A673 (cell line): Measurements from ENCODE around the gene XPOT. TPM values are rescaled to one million over a fixed set of nuclear protein-coding genes. Genes with fewer than 3 reads are reported as not detected.
A peak's percentile ranks its signal among the peaks of the same experiment; 100 is the strongest.

Source experiments
- BruUV-seq: library from RNA; stranded (reverse); fragments of 400-500 nt; replicated peaks from 2 replicates; lab custom pipeline; 2021; lab: Mats Ljungman, UMichigan
- CTCF ChIA-PET: fragments of 300-600 bp; sonication (Branson Sonifier 250); formaldehyde crosslinking; loops from one replicate; lab custom pipeline; 2022; ENCODE audit warnings: antibody characterized with exemption; lab: Charles Lee
- POLR2A ChIA-PET: fragments of 300-600 bp; sonication (Branson Sonifier 250); formaldehyde crosslinking; loops from one replicate; lab custom pipeline; 2022; ENCODE audit warnings: antibody characterized with exemption; ENCODE audit not compliant: low non-redundant PET; lab: Charles Lee
- DNase-seq: peaks from one replicate; pipeline ENCODE4 v3.0.0-alpha.2; 2015; ENCODE audit warnings: low spot score
- H3K27ac ChIP-seq: fragments of 200-600 bp; sonication (generic); 2 replicates; pipeline ENCODE4 v1.5.1; 2016; ENCODE audit warnings: mixed run types, low read depth, mild to moderate bottlenecking, mixed read lengths, antibody characterized with exemption, low read length; ENCODE audit not compliant: poor library complexity, severe bottlenecking
- H3K27me3 ChIP-seq: fragments of 200-600 bp; sonication (generic); replicated peaks from 2 replicates; pipeline ENCODE4 v1.6.1; 2017; ENCODE audit warnings: mixed run types, low read depth, mild to moderate bottlenecking, mixed read lengths, antibody characterized with exemption, low read length; ENCODE audit not compliant: insufficient read depth, poor library complexity
- H3K36me3 ChIP-seq: fragments of 200-600 bp; sonication (generic); 2 replicates; pipeline ENCODE4 v1.6.1; 2016; ENCODE audit warnings: mixed run types, mild to moderate bottlenecking, mixed read lengths, antibody characterized with exemption, low read length; ENCODE audit not compliant: insufficient read depth, poor library complexity, severe bottlenecking
- H3K4me1 ChIP-seq: fragments of 200-600 bp; sonication (generic); 2 replicates; pipeline ENCODE4 v1.6.1; 2017; ENCODE audit warnings: mixed run types, mild to moderate bottlenecking, mixed read lengths, antibody characterized with exemption, low read length; ENCODE audit not compliant: insufficient read depth, poor library complexity, severe bottlenecking
- H3K4me3 ChIP-seq: fragments of 200-600 bp; sonication (generic); 2 replicates; pipeline ENCODE4 v1.5.1; 2016; ENCODE audit warnings: low read depth, mixed run types, mild to moderate bottlenecking, mixed read lengths, low read length; ENCODE audit not compliant: poor library complexity, severe bottlenecking
- H3K9me3 ChIP-seq: fragments of 200-600 bp; sonication (generic); 2 replicates; pipeline ENCODE4 v1.6.1; 2016; ENCODE audit warnings: mixed run types, low read depth, mild to moderate bottlenecking, mixed read lengths, antibody characterized with exemption, low read length; ENCODE audit not compliant: poor library complexity, severe bottlenecking
- EZH2 ChIP-seq: fragments of 200-600 bp; sonication (generic); IDR thresholded peaks from 2 replicates; pipeline ENCODE4 v1.6.1; 2017; ENCODE audit warnings: borderline replicate concordance, low read depth, mild to moderate bottlenecking, mixed read lengths, antibody characterized with exemption, low read length; ENCODE audit not compliant: poor library complexity, severe bottlenecking
- intact Hi-C: fragments of 100-400 bp; cut with micrococcal nuclease; formaldehyde crosslinking; loops from one replicate; pipeline ENCODE4 v1.10.0; 2022; ENCODE audit not compliant: unreplicated experiment
- total RNA-seq: library from RNA; stranded (reverse); gene quantifications from 2 replicates; pipeline ENCODE4 v1.2.3, GENCODE V29; 2021
- TF ChIP-seq, protein P1 (sequence below): fragments of 300-800, 200-600 bp; sonication (generic); conservative IDR thresholded peaks from 2 replicates; pipeline ENCODE4 v1.5.1; 2017; ENCODE audit warnings: low read depth, mild to moderate bottlenecking, antibody characterized with exemption, low read length, moderate library complexity, mixed read lengths

XPOT gene
- total RNA-seq, 1 experiment from 2014 or later = 192 TPM

DNA sequence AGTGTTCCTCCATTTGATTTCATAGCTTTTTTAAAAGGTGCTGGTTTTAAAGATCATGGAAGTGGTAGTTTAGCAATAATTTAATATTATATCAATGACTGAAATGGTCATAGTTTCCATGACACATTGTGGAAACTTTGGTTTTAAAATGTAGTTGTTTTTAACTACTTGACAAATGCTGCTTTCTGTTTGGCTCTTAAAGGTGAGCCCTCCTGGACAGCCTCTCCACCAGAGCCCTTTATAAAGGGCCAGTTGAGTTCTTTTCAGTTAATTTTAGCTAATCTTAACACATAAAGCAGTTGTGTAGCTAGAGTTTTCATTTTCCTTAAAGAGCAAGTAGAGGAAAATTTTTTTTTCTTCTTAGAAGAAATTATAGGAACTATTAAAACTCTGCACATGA, 14.0 kb downstream of the XPOT start:
- ChIA-PET POLR2A (no interaction called here), CTCF (no interaction called here)
- no peaks in the 10 kb centered on the region for H3K27me3 ChIP-seq
- no peak overlapping the region for H3K27ac ChIP-seq
- no peak overlapping the region for H3K4me3 ChIP-seq
- no TSS peak for BruUV-seq
- no peaks in the 10 kb centered on the region for H3K4me1 ChIP-seq
- H3K9me3 ChIP-seq = no peaks in the 10 kb centered on the region
- peaks cover 96% of the 10 kb centered on the region for H3K36me3 ChIP-seq
- intact Hi-C loops = no loop called here
- DNase-seq = no peak
- TF ChIP-seq, protein P1, sequence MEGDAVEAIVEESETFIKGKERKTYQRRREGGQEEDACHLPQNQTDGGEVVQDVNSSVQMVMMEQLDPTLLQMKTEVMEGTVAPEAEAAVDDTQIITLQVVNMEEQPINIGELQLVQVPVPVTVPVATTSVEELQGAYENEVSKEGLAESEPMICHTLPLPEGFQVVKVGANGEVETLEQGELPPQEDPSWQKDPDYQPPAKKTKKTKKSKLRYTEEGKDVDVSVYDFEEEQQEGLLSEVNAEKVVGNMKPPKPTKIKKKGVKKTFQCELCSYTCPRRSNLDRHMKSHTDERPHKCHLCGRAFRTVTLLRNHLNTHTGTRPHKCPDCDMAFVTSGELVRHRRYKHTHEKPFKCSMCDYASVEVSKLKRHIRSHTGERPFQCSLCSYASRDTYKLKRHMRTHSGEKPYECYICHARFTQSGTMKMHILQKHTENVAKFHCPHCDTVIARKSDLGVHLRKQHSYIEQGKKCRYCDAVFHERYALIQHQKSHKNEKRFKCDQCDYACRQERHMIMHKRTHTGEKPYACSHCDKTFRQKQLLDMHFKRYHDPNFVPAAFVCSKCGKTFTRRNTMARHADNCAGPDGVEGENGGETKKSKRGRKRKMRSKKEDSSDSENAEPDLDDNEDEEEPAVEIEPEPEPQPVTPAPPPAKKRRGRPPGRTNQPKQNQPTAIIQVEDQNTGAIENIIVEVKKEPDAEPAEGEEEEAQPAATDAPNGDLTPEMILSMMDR = no peak
- no peak for TF ChIP-seq EZH2

DNA sequence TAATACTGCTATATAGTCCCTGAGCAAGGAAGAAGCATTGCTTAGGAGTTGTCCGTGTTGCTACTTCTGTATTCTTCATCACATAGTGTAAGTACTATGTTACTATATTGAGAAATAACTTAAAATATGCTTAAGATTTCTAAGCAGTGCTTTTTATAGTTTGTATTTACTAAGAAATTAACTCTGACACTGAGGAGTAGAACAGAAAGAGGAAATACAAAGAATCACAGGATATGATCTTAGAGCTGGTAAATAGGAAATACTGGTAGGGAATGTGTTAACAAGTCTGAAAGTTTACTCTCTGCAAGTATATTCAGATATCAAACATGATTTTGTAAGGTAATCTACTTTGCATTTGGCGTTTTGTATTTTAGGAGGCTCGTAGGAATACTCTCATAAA, 15.5 kb downstream of the XPOT start:
- H3K4me3 ChIP-seq = no peak overlapping the region
- CTCF ChIA-PET = no interaction called here
- H3K27me3 ChIP-seq = no peaks in the 10 kb centered on the region
- H3K9me3 ChIP-seq = no peaks in the 10 kb centered on the region
- H3K27ac ChIP-seq = no peak overlapping the region
- POLR2A ChIA-PET = no interaction called here
- TF ChIP-seq EZH2 = no peak
- TF ChIP-seq, protein P1 = no peak
- H3K4me1 ChIP-seq = no peaks in the 10 kb centered on the region
- no peak for DNase-seq
- no TSS peak for BruUV-seq
- intact Hi-C loops = loop anchor here (5.0 kb wide), 1 partner anchor 83 kb away; no protein-coding TSS in a partner anchor
- peaks cover 97% of the 10 kb centered on the region for H3K36me3 ChIP-seq

- Histone ChIP-seq H3K9me3 (no peaks in the 10 kb centered on the region), H3K4me3 (no peak overlapping the region), H3K4me1 (no peaks in the 10 kb centered on the region), H3K27ac (peak overlapping the region; percentile 20), H3K36me3 (peaks cover 99% of the 10 kb centered on the region), H3K27me3 (no peaks in the 10 kb centered on the region)
- ChIA-PET POLR2A (no interaction called here), CTCF (no interaction called here)
- no peak for DNase-seq
- intact Hi-C loops = no loop called here
- BruUV-seq = no TSS peak
- no peak for TF ChIP-seq EZH2
- TF ChIP-seq, protein P1 = no peak
Observed at GRCh38 chr12:64427988-64428387, 23.8 kb downstream of the XPOT start.
